GM21526 (cell line): ENCODE results near the gene MAB21L4.

Experiments
- ATAC-seq: cut with Tn5 transposase; IDR thresholded peaks from one replicate; pipeline ENCODE4 v1.9.1; 2021; ENCODE audit warnings: moderate library complexity; ENCODE audit not compliant: unreplicated experiment, low FRiP score

Gene MAB21L4

DNA sequence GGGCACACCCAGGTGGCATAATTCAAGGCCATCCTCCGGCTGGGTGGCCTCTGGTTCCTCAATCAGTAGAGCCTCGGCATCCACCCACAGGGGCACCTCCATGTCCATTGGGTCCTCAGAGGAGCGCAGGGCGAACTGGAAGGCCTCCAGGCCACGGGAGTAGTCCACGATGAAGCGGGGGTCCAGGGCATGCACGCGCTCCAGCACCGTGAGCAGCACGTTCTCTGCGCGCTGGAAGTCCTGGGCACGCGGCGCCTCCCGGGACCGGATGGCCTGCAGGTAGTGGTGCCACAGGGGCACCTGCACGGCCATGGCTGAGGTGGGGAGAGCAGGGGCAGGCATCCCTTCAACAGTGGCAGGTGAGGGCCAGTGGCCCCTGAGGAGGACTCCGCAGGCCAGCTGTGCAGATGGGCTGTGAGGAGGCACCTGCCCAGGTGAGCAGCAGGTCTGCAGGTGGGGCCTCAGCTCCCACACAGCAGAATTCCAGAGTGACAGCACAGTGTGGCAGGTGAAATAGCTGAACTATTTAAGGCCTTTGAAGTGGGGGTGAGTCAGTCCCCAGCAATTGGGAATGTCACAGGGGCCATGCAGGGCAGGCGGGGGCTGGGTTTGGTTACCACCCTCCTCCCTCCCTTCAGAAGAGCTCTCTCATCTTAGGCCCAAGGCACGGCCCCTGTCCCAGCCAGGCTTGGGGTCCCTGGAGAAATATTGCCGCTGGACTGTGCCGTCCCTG lies at the start of gene MAB21L4:
MAB21L4 (minus strand) TSS at position 501 of the 733 bp plus-strand sequence; CDS start at position 342, 159 bp downstream.
- no peak for ATAC-seq

DNA sequence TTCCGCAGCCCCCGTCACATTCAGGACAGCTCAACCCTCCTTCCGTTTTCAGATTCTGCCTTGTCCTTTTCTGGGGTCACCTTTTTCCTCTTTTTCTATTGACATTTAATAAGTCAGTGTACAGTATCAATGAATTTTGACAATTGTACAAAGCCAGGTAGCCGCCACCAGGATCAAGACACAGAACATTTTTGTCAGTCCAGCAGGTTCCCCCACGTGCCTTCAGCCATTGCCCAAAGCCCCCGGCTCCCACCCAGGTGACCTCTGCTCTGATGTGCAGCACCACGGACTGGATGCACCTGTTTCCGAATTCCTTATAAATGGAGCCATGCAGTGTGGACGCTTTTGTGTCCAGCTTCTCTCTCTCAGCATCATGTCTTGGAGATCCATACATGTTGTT lies 40.1 kb upstream of the MAB21L4 start:
- no peak for ATAC-seq

DNA sequence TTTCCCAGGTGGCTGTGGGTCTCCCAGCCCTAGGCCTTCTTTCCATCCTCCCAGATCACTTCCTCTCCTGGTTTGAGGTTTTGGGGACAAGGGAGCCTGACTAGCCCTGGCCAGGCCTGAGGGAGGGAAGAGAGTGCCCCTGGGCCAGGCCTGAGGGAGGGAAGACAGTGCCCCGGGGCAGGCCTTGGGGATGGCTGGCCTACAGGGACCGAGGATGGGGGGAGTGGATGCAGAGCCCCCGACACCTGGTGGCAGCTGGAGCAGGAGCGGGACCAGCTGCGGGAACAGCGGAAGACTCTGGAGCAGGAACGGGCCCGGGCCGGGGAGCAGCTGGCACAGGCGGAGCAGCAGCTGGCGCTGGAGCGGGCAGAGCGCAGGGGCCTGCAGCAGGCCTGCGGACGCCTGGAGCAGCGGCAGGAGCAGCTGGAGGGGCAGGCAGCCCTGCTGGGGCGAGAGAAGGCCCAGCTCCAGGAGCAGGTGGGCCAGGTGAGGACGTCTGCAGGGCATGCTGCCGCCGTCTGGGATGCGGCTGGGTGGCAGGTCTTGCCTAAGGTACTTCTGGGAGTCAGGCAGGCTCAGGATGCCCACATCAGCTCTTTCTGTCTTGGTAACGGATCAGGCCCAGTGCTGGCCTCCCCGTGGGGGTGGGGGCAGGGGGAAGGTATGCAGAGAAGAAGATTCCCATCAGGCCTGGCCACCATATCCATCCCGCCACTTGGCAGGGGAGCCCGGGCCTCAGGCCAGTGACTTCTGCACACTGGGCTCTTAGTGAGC lies 39.3 kb upstream of the MAB21L4 start:
- no peak for ATAC-seq

- ATAC-seq: no peak
These were observed 38.7 kb upstream of the MAB21L4 start for GRCh38 chr2:240934701-240935102.

- no peak for ATAC-seq
These were observed 38.2 kb upstream of the MAB21L4 start for GRCh38 chr2:240933966-240934700.

- no peak for ATAC-seq
These were observed 37.4 kb upstream of the MAB21L4 start for GRCh38 chr2:240933048-240933965.

DNA sequence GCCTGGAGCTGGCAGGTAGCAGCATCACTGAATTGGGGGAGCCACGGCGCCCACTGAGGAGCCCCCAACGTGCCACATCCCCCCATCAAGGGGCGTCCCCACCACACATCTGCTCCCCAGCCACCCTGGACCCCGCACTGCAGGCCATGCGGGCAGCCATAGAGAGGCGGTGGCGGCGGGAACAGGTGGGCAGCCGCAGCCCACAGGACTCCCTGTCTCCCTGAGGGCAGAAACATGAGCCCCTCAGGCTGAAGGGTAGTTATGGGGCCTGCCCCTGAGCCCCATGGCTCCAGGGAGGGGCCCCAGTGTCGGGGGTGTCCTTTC lies 36.7 kb upstream of the MAB21L4 start:
- no peak for ATAC-seq

- no peak for ATAC-seq
These were observed 36.2 kb upstream of the MAB21L4 start for GRCh38 chr2:240932001-240932723.

DNA sequence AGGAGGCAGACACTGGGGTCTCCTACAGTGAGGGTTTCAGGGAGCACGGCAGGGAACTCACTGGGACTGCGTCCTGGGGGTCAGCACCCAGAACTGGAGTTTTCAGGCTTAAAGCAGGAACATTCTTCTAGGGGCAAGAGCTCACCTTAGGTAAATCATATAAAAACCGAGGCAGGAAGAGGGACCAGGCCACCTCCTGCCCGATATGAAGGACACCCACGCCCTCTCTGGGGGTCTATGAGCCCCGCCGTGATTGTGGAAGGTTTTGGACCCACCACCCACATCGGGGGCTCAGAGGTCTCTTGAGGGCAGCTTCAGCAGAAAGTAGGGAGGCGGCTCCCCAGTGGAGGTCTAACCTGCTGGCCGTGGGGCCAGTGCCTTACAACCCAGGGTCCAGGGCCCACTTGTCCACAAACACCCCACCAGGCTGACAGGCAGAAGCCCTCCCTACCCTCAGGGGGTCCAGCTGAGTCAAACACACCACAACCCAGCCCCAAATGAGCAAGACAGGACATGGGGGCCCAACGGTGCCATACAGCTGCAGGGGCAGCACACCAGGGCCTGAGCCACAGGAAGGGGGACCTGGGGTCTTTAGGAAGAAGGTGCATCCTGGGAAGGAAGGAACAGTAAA lies 35.5 kb upstream of the MAB21L4 start:
- ATAC-seq: no peak

DNA sequence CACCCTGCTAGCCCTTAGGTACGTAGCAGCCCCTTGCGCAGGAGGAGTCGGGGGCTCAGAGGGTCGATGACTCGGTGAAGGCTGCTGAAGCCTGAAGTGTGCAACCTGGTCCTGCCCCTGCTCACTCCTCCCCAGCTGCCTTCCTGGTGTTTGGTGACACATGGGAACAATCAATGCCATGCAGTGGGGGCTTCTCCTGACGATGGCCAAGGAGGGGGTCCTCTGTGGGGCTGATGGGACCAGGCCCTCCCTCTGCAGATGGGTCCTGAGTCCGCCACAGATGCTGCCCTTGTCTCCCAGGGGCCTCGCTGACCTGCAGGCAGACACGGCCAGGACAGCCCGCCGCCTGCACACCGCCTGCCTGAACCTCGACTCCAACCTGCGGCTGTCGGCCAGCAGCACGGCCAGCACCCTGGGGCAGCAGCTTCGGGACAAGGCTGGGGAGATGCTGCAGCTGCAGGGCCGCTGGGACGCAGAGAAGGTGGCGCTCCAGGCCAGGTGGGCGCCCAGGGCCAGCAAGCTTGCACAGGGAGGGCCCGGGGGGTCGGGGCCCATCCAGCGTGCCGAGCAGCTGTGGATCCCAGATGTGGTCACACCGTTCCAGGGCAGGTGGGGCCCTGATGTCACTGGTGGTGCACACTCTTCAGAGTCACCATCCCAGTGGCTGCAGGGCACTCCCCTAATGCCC lies 34.8 kb upstream of the MAB21L4 start:
- ATAC-seq: no peak

- ATAC-seq: no peak
These were observed 34.2 kb upstream of the MAB21L4 start for GRCh38 chr2:240930096-240930630.

DNA sequence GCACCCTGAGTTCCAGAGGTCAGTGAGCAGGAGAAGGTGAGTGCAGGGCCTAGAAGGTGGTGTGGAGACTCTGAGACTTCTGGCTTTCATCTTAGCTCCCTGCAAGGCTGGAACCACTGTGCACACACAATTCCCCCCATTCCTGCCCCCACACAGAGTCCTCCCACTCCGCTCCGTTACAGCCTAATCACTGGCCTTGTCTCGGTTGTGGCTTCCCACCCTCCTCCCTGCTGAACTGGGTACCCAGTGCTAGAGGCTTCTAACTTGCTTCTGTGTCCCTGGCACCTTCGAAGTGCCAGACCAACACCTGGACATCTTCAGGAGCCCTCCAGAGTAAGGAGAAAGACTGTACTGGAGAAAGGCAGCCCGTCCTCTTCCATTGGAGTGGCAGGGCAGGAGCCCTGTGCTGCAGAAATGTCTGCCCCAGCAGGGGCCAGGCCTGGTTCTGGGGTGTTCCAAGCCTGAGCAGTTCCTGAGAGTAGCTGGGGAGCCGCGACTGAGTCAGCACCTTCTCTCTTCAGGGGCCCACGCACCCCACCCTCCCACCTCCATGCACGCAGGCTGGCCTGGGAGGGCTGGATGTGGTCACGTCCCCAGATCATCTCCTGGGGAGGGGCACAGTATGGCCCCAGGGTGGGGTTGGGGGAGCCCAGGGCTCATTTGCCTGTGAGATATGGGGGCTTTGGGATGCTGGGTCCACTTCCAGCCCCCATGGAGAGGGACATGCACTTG lies 33.6 kb upstream of the MAB21L4 start:
- ATAC-seq: no peak

DNA sequence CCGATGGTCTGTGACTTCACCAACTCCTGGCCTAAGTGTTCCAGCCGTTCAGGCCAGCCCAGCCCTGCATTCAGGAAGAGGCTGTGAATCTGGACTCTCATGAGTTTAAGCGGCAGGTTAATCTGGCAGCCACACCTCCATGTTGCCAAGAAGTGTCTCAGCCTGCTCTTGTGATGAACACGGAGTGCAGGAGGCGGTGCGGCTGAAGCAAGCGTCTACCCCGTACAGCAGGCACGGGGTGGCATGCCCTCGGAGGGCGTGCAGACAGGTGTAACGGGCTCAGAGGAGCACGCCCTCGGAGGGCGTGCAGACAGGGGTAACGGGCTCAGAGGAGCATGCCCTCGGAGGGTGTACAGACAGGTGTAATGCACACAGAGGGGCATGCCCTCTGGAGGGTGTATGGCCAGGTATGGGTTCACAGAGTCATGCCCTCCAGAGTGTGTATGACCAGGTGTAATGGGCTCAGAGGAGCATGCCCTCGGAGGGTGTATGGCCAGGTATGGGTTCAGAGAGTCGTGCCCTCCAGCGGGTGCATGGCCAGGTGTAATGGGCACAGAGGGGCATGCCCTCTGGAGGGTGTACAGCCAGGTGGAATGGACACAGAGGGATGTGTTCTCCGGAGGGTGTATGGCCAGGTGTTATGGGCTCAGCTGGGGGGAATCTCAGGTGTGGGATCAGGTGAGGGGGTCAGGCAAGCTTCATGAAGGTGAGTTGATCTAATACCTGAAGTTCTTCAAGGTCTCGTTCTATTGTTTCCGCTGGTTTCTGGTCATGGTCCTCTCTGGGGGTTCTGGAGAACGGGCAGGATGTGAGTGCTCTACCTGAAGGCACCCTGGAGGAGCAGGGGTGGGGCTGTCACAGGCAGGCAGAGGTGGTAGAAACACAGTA lies 32.8 kb upstream of the MAB21L4 start:
- no peak for ATAC-seq

- no peak for ATAC-seq
These were observed 31.4 kb upstream of the MAB21L4 start for GRCh38 chr2:240927390-240927781.

DNA sequence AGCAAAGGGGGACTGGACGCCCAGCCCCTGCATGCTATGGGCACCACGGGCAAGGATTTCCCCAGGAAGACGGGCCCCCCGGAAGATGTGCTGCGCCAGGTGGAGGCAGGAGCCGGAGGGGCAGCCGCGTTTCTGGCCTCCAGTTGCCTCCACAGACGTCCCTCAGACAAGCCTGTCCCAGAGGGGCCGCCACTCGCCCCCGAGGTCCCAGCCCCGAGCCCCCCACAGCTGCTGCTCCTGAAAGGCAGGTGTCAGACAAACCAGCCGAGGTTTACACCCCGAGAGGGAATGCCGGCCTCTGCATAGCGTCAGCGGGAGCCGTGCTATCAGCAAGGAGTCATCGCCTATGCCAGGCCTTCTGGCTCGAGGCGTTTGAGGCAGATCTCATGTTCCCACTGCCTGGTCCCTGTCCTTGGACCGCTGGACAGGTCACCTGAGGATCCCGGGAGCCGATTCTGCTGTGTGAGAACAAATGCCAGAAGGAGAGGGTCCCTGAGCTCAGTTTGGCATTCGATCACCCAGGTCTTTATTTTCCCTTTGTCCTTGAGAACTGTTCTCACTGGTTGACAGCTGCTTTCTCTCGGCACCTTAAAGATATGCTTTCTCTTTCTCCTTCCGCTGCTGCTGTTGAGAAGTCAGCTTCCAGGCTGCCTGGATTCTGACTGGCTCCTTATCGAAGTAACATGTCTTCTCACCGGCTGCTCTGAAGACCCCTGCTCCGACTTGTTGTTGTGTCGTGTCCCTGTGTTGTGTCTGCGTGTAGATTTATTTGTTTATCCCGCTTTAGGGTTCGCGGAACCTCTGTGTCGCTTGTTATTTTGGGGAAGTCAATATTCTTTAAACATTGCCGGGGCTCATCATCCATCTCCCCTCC lies 30.8 kb upstream of the MAB21L4 start:
- ATAC-seq: no peak
